CD4-positive, alpha-beta T cell treated with Interleukin-4 for 4 hours (primary cell): ENCODE measurements around the gene SLC9A2.

Source experiments
- DNase-seq: peaks from one replicate; pipeline ENCODE4 v3.0.0-alpha.2; 2020

SLC9A2 gene

DNA sequence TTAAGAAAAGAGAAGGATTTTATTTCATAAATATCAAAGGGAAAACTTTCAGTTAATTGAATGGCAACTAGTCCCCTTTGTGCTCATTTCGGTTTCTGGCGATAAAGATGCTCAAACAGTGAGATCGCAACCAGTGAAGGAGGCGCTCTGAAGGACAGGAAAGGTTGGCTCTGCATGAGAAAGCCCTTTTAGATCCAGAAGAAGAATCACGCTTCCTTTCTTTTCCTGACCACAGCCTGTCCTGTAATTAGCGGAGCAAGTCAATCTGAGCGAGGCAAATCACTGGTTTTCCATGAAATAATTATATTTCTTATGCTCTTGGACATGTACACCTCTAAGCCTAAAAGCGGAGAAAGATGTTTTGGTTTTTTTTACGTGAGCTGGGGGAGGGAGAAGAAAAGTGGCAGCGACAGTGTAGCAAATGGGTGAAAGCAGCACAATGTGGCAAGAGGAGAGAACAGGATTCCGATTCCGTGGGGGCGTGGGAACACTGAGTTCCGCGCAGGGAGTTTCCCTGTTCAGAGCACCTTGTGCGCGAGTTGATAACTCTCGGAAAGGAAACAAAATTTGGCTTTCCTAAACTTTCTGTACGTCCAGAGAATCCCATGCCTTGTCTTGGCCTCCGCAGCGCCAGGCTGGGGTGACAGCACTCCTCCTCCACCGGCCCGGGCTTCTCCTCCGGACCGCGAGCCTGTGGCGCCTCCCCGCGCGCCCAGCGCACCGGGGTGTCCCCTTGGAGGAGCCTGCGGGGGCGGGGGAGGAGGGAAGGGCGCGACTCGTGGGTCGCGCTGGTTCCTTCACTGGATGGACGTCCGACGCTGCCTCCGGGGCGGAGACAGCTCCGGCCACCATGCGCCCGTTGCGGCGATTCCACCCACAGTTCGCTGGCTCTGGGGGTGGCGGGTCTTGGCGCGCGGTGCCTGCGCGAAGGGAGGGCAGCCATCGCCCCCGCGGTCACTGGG lies 620 bp upstream of the SLC9A2 start:
- no peak for DNase-seq

DNA sequence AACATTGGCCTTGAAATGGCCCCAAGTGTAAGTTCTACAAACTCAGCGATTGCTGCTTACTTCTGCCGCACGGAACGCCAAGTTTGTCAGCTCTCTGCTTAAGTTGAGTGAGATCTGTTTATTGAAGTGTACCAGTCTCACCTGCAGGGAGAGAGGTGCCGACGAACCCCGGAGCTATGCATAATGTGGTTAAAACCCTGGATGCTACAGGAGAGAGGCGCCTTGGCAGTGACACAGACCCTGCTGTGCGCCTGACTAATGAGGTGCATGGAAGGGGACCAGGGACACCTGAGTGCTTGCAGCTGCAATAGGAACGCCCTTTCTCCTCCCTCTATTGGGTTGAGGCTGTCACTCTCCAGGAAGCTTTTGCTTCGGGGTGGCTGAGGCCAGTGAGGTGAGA lies 979 bp downstream of the SLC9A2 start:
- DNase-seq, result no peak

DNA sequence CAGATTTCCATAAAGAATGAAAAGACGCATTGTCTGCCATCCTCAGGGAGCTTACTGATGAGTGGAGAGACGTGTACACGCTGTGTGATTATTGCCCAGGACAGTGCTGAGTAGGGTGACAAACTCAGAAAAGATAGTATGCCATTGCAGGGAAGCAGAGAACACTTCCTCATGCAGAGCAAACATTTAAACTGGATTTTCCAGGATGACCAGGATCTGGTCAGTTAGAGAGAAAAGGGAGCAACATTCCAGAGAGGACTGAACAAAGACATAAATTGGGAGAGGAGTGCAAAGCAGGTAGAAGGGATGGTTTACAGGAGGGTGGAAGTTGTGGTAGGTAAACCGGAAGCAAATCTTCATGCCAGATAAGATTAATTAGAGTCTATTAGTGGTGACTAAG lies 2.3 kb downstream of the SLC9A2 start:
- DNase-seq, result no peak

DNA sequence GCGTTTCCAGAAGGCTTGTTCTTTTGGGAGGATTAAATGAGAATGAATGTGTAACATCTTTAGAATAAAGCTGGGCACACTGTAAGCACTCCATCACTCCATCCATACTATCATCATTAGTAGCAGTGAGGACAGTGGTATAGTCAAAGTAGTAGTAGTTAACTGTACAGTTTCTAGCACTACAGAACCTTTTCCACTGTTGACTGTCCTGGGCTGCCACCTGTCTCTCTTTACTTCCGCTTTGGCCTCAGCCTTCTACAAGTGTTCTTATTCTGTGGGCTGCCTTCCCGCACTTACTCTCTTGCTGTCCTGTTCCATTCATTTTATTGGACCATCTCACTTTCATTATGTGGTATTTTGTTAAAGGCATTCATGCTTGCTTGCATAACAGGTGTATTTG lies 3.3 kb downstream of the SLC9A2 start:
- no peak for DNase-seq

DNA sequence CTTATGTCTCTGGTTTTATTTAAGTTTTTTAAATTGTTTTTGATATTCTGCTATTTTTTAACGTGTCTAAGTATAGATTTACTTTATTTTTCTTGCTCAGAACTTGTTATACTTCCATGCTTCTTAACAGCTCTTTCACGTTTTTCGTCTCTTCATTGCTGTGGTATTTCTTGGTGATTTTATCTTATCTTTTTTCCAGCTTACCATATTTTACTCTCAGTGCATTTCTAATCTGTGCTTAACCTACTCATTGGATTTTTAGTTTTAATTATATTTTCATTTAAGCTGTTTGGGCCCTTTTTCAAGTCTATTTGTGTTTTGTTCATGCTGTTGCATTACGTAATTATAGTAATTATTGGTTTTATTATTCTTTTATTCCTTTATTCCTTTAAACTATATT lies 11.1 kb downstream of the SLC9A2 start:
- DNase-seq, result no peak

DNA sequence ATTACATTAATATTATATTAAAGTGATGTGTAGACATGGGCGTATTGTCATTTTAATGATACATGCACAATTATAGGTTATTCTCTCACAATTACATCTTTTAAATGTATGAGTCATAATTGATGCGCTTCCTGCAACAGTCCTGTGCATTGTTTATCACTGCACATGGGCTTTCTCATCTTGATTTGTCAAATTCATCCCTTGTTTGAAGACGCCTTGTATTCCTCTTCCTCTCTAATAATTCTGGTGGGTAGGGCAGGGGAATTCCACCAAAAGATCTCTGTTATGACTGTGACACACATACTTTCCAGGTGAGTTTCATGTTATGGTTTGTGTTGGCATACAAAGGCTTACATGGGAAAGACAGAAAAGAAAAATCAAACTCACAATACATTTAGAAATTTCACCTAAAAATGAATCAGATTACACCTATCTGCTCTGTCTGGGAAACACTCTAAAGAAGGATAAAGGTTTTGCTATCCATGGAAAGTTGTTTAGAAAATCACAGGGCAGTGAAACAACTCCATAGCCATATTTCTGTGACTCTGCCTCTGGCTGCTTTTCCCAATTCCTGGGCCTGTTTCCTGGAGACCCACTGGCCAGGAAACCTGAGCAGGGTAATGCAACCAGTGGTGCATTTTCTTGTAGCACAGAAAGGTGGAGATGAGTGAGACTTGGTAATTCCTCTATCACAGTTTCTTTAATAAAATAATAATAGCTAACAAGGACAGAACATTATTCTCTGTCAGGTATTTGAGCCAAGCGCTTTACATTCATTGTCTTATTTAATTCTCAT lies 13.2 kb downstream of the SLC9A2 start:
- DNase-seq, result no peak

DNA sequence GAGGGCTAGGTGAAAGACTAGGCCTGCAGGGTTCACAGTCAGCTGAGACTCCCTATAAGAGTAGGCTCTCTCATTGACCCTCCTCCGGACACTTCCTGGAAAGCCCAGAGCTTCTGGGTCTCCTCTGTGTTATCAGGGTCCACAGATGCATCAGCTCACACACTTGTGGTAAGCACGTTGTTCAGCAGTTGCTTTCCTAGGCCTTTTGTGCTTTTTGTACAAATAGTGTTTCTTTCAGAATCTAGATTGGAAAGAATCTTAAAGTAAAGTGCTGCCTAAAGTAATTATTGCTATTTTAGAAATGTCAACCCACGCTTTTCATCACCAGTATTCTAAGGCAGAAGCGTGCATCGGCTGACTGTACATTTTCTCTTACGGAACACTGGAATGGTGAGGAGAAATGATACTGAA lies 15.5 kb downstream of the SLC9A2 start:
- DNase-seq, result no peak

DNA sequence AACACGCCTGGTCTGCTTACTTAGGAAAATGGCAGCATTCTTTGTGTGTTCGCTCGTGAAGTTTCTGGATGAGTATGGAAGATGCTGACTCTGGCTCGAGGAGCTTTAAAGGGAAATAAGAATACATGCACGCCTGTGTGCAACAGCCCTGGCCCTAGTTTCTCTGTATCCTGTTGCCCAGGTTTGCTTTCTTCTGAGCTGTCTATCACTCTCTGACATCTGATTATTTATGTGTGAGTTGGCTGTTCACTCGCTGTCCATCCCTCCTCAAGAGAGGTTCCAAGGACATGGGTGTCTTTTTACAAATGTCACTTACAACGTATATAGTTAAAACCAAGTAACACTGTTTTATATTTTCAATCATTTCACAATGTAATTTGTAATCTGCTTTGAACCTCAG lies 16.0 kb downstream of the SLC9A2 start:
- DNase-seq, result no peak

DNA sequence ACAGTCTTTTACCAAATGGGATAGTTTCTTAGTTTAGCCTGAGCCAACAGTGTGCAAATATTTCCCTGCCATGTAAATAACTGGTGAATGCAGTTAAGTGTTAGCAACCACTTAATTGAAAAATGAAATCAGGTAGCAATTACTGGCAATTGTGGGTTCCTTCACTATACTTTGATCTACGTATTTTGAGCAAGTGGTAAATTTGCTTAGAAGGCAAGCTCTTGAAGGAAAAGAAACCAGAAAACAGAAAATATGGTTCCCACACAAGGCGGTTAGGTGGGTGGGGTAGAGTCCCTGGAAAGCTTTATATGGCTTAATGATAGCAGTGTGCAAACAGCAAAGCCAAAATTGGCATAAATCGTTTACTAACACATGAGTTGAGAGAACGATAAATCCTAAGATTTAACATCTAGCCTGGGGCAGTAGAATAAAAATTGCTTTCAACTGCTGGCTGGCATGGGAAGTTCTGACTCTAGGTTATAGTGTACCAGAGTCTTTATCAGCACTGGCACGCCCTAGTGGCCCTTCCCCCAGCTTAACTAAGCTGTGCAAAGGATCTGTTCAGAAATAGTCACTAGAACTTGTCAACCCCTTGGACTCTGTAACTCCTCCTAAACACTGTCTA lies 17.0 kb downstream of the SLC9A2 start:
- DNase-seq, result no peak

DNA sequence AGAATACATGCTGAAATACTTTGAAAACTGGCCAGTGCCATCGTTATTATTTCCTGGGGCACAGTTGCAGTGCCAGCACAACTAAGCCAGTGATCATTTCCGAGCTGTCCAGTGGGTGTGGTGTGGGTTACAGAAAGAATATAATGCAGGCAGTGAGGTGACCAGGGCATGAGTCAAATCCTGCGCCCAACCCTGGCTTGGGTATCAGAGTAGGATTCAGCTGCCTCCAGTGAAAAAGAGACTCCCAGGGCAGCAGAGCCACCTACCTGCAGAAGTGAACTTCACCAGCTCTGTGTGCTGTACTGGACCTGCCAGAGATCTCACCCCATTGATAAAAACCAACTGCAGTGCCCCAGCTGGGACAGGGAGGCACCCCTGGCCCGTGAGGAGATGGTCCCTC lies 18.0 kb downstream of the SLC9A2 start:
- DNase-seq, result no peak

DNA sequence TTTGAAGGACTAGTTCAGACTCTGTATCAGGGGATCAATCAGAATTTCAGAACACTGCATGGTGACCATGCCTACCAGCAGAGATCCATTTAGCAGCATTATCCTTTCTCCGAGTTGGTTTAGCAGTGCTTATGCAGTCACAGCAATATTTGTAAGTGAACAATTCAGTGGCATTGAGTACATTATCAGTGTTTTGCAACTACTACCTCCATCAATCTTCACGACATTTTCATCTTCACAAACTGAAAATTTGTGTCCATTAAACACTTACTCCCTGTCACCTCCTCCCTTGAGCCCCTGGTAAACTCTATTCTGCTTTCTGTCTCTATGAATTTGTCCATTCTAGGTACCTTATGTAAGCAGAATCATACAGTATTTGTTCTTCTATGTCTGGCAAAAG lies 20.1 kb downstream of the SLC9A2 start:
- no peak for DNase-seq

DNA sequence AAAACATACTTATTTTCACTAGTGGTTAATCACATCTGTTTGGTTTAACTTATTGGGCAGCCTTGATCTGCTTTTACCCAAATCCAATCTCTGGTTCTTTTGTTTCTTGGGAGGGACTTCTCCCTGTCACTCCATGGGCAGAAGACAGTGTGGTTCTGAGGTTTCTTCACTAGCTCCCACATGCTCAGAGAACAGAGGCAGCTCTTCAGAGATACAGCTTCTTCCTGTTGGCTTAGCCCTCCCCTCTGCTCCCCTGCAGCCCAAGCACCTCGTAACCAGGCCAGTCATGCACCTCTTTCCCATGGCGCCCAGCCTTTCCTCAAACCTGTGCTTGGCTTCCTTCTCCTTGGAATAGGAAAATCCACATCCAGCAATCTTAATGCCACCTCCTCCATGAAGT lies 32.8 kb downstream of the SLC9A2 start:
- DNase-seq, result no peak

DNA sequence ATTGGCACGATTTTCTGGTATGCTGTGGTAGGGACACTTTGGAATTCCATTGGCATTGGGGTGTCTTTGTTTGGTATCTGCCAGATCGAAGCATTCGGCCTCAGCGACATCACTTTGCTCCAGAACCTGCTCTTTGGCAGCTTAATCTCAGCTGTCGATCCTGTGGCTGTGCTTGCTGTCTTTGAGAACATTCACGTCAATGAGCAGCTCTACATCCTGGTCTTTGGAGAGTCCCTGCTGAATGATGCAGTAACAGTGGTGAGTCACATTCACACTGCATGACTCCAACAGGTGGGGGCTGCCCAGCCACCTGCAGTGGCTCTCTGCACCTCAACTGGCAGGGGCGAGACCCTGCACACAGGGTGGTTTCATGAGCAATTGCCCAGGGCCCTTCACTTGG lies 38.4 kb downstream of the SLC9A2 start:
- no peak for DNase-seq

DNA sequence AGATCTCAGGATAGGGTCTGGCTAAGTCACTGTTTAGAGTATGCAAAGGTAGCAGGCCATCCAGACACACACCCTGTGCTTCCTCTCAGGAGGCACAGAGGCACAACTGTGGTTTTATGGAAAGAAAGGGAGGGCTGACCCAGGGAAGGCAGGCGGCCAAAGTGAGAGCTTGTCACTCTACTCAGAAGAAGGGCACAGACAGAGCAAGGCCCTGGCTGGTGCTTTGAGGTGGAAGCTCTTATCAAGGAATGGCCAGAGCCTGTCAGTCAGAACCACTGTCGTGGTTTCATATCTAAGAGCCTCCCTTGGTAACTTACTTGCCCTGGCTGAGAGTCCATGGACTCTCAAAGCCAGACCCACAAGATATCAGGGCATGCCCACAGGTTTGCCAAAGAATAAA lies 40.7 kb downstream of the SLC9A2 start:
- DNase-seq, result no peak

DNA sequence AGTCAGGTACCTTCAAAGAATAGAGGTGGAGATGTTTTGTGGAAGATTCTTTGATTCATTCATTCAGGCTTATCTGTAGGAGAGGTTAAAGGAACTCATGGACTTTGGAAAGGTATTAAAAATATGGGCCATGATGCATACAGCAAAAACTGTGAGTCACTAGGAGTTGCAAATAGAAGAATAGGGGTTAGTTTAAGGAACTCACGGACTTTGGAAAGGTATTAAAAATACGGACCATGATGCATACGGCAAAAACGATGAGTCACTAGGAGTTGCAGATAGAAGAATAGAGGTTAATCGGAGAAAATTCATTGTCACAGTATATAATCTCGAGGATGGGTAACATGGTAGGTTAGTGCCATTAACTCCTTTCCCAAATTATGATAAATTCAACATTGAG lies 41.2 kb downstream of the SLC9A2 start:
- DNase-seq, result no peak

DNA sequence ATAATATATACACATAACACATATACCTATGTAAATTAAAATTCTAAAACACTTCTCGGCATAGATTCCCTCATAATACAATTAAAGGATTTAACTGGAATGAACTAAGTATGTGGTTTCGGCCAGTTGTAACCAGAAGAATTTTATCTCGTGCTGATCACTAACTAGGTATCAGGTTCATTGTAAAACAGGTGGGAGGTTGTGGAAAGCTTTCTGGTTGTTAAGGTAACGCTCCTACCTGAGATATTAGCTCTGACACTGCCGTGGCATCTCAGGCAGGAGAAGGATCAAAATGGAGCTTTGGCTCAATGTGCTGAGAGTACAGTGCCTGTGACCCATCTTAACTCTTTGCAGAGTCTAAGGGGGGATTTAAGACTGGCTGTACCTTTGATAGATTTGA lies 42.5 kb downstream of the SLC9A2 start:
- no peak for DNase-seq

DNA sequence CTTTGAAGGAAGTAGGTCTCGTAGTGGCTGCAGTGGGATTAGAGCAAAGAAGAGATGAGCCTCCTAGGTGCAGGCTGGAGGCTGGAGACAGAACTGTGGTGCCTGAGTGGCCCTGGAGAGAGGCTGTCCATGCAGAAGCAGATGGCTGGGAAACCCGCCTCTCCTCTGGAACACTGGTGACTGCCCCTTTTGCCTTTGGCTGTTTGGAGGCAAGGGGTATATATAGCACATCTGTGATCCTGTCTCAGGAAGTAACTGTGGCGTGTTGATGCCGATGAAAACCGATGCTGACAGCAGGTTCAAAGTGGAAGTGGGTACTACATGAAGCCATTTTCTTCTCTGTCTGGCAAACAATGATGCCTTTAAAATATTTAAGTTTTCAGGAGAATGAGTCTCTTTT lies 43.5 kb downstream of the SLC9A2 start:
- no peak for DNase-seq

DNA sequence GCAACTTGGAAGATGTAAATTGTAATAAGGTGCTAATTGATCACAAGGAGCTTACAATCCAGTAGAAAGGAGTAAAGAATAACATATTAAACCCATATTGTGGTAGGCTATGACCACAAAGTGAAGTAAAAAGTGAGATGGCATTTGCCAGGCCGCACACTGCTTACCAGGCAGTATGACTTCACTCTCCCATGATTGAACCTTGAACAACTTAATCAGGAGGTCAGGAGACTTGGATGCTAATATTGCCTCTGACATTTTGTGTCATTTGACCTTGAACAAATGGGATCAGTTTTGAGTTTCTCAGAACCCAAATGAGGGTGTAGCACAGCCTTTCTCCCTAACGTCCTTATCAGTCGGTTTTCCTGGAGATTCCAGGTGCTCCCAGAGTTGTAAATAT lies 44.0 kb downstream of the SLC9A2 start:
- DNase-seq, result no peak

DNA sequence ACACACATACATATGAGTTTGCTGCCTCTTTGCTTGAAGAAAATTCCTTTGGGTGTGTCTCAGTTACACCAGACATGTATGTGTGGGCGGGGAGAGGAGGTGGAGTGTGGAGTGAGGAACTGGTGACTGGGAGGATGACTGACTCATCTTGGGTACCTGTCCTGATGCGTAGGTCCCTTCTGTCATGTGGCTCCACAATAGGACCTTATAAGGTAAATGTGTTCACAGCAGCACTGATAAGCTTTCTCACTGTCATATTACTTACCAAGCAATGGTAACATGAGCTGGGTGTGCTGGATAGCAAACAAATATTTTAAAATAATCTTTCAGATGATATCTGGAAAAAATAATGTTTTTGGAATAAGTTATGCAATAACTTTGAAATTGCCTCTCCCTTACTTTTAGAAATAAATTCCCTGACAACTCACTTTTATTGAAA lies 45.1 kb downstream of the SLC9A2 start:
- DNase-seq, result no peak

DNA sequence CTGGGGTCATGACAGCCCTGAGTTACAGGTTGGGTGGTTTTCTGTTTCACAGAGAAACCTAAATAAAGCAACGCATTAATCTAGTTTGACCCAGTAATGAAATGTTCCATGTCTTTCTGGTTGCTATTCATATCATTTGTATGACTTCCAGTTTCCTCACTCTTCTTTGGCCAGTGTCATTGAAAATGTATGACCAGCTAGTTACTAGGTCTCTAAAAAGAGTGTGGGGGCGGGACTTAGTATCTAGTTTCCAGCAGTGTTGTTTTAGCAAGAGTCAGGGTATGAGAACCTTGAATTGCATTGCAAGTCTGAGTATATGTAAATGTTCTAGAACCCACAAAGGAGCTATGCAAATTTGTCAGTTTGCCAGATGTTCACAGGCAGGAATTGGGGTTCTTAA lies 47.7 kb downstream of the SLC9A2 start:
- DNase-seq, result no peak

DNA sequence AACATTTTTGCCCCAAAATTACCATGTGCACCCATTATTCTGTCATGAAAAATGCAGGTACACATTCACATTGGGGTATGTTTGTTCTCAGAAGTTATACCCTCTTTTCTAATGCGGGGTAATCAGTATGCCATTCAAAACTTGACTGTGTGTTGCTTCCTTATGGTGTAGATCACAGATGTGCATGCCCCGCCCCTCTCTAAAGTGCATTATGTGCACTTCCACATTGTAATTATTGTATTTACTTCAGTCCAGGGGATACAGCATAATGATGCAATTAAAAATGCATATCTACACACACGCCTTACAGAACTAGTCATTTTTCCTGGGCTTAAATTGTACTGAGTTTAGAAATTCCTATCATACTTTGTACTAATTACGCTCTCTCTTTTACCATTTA lies 48.8 kb downstream of the SLC9A2 start:
- DNase-seq, result no peak

DNA sequence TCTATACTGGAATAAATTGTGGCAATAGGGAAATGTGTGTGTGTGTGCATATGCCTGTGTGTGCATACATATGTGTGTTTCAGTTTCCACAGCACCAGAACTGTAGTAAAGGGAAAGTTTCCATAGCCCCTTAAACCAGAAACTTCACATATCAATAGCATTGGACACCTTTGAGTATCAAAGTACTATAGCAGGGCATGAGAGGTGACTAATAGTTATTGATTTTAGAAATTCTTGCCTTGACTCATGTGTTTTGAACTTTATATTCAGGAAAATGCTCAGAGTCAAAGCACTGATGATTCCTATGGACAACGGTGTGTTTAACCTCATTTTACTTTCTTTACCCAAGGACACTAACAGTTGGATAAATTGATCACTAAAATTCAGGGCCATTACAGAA lies 50.0 kb downstream of the SLC9A2 start:
- DNase-seq, result no peak

DNA sequence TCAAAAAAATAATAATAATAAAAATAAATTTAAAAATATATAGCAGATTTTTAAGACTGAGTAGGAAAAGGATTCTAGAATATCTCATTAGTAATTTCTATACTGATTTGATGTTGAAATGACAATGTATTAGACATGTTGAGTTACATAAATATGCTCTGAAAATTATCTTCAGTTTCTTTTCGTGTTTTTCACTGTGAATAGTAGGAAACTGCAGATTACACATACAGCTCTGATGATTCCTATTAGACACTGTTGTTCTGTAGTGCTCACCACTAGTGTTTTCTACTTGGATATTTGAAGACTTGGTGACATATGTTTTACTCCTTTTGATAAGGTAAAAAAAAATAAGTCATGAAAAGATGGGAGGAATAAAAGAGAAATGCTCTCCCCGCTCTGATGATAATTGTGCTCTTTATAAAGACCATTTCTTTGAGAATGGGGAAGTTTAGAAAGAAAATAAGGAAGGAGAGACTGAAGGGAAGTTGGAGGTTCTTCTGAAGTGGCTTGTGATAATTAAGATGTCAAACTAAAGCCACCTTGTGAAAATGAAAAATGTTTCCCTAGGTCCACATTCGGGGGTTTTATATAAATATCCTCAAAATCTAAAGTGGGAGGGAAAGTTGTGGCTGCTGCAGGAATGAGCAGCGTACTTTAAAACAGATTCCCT lies 52.9 kb downstream of the SLC9A2 start:
- DNase-seq, result no peak
